DOHH2 (cell line): ENCODE data around the gene PIAS1.

Experiments used
- EZH2phosphoT487 ChIP-seq: fragments of 200-600 bp; sonication (generic); IDR thresholded peaks from 2 replicates; pipeline ENCODE4 v1.6.1; 2017; ENCODE audit warnings: borderline replicate concordance, mild to moderate bottlenecking, antibody characterized with exemption, low read length, moderate library complexity, mixed read lengths
- TF ChIP-seq, protein P1 (sequence below): fragments of 200-600 bp; sonication (generic); IDR thresholded peaks from one replicate; pipeline ENCODE4 v1.5.1; 2014; ENCODE audit warnings: antibody characterized with exemption, mild to moderate bottlenecking, low read depth, low read length; ENCODE audit not compliant: poor library complexity, severe bottlenecking

DNA sequence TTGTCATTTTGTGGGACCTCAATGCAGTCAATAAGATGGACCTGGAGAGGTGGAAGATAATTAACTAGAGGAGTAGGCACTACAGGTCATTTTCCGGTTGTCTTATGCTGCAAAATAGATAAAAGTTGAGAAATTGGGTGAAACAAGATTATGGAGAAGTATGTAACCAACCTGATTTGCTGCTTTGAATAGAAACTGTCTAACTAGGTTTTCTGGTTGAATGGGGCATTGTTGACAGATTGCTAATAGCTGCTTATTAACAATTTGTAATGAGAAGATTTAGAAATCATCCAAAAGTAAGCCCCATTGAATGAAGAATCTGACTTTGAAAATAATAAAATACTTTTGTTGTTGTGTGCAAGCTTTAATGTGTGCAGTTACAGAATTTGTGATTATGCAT, 26.2 kb downstream of the PIAS1 start:
- TF ChIP-seq, protein P1, sequence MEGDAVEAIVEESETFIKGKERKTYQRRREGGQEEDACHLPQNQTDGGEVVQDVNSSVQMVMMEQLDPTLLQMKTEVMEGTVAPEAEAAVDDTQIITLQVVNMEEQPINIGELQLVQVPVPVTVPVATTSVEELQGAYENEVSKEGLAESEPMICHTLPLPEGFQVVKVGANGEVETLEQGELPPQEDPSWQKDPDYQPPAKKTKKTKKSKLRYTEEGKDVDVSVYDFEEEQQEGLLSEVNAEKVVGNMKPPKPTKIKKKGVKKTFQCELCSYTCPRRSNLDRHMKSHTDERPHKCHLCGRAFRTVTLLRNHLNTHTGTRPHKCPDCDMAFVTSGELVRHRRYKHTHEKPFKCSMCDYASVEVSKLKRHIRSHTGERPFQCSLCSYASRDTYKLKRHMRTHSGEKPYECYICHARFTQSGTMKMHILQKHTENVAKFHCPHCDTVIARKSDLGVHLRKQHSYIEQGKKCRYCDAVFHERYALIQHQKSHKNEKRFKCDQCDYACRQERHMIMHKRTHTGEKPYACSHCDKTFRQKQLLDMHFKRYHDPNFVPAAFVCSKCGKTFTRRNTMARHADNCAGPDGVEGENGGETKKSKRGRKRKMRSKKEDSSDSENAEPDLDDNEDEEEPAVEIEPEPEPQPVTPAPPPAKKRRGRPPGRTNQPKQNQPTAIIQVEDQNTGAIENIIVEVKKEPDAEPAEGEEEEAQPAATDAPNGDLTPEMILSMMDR, result no peak
- TF ChIP-seq EZH2phosphoT487, result no peak
